ENCODE results near the gene CCR5AS.
A peak's percentile ranks its signal among the peaks of the same experiment; 100 is the strongest.
"Not testable (repeated sequence)": the region's sequence is repeated elsewhere in the genome, so short reads cannot be mapped to it uniquely, and the experiment has no call there.

The CCR5AS gene

DNA sequence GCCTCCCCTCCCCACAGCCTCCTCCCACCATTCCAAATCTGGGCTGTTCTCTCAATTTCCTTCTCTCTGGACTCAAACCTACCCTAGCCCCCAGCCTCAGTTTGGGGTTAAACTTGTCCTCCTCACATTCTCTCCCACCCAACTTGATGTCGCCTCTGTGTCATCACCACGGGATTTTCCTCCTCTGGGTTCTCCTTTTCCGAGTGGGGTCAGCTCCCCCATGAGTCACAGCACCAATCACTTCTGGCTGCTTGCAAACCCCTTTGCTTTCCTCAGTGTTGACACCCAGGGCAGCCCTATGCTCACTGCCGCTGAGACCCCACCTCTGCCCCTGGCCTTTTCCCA lies 451 bp downstream of the CCR5AS start:
- intact Hi-C loops (cut with DNase I): no loop called here
- peak in 1 of 4 donors; percentile 2 for ATAC-seq
- Histone ChIP-seq H3K36me3 (peaks cover 0 to 7% (median 0%) of the 10 kb centered on the region in 9 donors), H3K9me3 (no peaks in the 10 kb centered on the region), H3K27ac (peak overlapping the region in 11 of 12 donors; percentile 57 to 94 (median 78)), H3K4me3 (peak overlapping the region in 7 of 12 donors; percentile 2 to 55 (median 47)), H3K27me3 (no peaks in the 10 kb centered on the region), H3K4me1 (peaks cover 0 to 64% (median 31%) of the 10 kb centered on the region in 12 donors)
- no peak for TF ChIP-seq POLR2A (IDR thresholded peaks at IDR 0.05)
- TF ChIP-seq, protein P1, sequence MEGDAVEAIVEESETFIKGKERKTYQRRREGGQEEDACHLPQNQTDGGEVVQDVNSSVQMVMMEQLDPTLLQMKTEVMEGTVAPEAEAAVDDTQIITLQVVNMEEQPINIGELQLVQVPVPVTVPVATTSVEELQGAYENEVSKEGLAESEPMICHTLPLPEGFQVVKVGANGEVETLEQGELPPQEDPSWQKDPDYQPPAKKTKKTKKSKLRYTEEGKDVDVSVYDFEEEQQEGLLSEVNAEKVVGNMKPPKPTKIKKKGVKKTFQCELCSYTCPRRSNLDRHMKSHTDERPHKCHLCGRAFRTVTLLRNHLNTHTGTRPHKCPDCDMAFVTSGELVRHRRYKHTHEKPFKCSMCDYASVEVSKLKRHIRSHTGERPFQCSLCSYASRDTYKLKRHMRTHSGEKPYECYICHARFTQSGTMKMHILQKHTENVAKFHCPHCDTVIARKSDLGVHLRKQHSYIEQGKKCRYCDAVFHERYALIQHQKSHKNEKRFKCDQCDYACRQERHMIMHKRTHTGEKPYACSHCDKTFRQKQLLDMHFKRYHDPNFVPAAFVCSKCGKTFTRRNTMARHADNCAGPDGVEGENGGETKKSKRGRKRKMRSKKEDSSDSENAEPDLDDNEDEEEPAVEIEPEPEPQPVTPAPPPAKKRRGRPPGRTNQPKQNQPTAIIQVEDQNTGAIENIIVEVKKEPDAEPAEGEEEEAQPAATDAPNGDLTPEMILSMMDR (IDR thresholded peaks at IDR 0.05): no peak
- DNase-seq: no peak
- WGBS, 4 donors: 64 to 76% (median 66%) methylated on average over 4 of the region's 4 CpGs

GRCh38 chr3:46405301-46406019 lies 1.4 kb downstream of the CCR5AS start:
- Histone ChIP-seq H3K27ac (peak overlapping the region; percentile 1 to 94 (median 77)), H3K4me1 (peaks cover 0 to 60% (median 28%) of the 10 kb centered on the region in 12 donors), H3K36me3 (peaks cover 0 to 7% (median 0%) of the 10 kb centered on the region in 9 donors), H3K9me3 (no peaks in the 10 kb centered on the region), H3K4me3 (peak overlapping the region in 2 of 12 donors; percentile 15 to 16), H3K27me3 (no peaks in the 10 kb centered on the region)
- DNase-seq: no peak
- no peak for TF ChIP-seq POLR2A (IDR thresholded peaks at IDR 0.05)
- TF ChIP-seq, protein P1 (IDR thresholded peaks at IDR 0.05): no peak
- intact Hi-C loops (cut with DNase I): no loop called here
- peak in 2 of 4 donors; percentile 2 to 15 for ATAC-seq
- WGBS, 4 donors: 45 to 59% (median 51%) methylated on average over 11 of the region's 11 CpGs

DNA sequence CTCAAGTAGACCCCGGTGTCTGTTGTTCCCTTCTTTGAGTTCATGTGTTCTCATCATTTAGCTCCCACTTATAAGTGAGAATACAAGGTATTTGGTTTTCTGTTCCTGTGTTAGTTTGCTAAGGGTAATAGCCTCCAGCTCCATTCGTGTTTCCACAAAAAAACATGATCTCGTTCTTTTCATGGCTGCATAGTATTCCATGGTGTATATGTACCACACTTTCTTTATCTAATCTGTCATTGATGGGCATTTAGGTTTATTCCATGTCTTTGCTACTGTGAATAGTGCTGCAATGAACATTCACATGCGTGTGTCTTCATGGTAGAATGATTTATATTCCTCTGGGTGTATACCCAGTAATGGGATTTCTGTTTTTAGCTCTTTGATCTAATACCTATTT lies 4.0 kb downstream of the CCR5AS start:
- peaks cover 0 to 54% (median 15%) of the 10 kb centered on the region in 12 donors for H3K4me1 ChIP-seq
- intact Hi-C loops (cut with DNase I); H3K27ac ChIP-seq; DNase-seq; H3K36me3 ChIP-seq; ATAC-seq; H3K27me3 ChIP-seq; H3K4me3 ChIP-seq; H3K9me3 ChIP-seq: not testable (repeated sequence)
- 95 to 98% (median 95%) methylated on average over 4 of the region's 4 CpGs for WGBS, 4 donors

- 92 to 94% (median 94%) methylated on average over 2 of the region's 2 CpGs for WGBS, 4 donors
- TF ChIP-seq, protein P1 (IDR thresholded peaks at IDR 0.05): no peak
- no peak for TF ChIP-seq POLR2A (IDR thresholded peaks at IDR 0.05)
- H3K27me3 ChIP-seq: no peaks in the 10 kb centered on the region
- no peaks in the 10 kb centered on the region for H3K9me3 ChIP-seq
- H3K4me1 ChIP-seq: peaks cover 0 to 47% (median 10%) of the 10 kb centered on the region in 12 donors
- ATAC-seq: no peak
- no peaks in the 10 kb centered on the region for H3K36me3 ChIP-seq
- no peak for DNase-seq
- no peak overlapping the region for H3K4me3 ChIP-seq
- intact Hi-C loops (cut with DNase I): no loop called here
- H3K27ac ChIP-seq: no peak overlapping the region
These were observed 5.3 kb downstream of the CCR5AS start for GRCh38 chr3:46401579-46401978.
